ENCODE results near the gene JOSD1. TPM values are rescaled to one million over a fixed set of nuclear protein-coding genes. Genes with fewer than 3 reads are reported as not detected.
A peak's percentile ranks its signal among the peaks of the same experiment; 100 is the strongest.

JOSD1 gene
- total and polyA plus RNA-seq, 9 of the 15 experiments (the other 6 are each of a cell fraction or from before 2014, with no cell fraction given): 8.9 to 39.1 (median 30.4) TPM

DNA sequence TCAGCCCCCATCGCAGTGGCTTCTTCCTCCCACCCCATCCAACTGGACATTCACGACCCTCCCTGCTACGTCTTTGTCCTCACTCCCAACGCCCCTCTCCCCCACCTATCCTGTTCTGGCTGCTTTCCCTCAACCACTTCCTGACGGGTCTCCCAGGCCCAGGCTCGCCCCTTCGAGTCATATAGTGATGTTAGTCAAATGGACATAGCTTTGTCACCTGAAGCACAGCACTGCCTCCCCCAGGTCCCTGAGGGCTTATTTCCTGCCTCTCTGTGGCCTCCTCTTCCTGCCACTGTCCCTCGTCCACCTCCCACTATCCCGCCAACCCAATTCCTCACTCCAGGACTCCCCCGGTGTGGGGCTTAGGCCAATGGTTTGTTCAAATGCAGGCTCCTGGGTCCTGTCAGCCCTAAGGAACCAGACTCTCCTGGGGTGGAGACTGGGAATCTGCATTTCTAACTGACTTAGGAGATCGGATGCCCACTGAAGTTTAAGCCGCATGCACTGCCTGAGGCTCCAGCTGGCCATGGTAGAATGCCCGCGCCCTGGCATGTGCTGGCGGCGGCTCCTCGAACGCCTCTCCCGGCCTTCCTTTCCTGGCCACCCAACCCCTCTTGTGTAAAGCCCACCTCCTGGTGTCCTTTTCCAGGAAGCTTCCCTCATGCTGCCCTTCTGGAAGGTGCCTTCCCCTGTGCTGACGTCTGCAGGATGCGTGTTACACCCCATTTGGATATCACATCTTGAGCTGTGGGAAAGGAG lies 36.7 kb upstream of the JOSD1 start (continued):
- TF ChIP-seq, protein P1, sequence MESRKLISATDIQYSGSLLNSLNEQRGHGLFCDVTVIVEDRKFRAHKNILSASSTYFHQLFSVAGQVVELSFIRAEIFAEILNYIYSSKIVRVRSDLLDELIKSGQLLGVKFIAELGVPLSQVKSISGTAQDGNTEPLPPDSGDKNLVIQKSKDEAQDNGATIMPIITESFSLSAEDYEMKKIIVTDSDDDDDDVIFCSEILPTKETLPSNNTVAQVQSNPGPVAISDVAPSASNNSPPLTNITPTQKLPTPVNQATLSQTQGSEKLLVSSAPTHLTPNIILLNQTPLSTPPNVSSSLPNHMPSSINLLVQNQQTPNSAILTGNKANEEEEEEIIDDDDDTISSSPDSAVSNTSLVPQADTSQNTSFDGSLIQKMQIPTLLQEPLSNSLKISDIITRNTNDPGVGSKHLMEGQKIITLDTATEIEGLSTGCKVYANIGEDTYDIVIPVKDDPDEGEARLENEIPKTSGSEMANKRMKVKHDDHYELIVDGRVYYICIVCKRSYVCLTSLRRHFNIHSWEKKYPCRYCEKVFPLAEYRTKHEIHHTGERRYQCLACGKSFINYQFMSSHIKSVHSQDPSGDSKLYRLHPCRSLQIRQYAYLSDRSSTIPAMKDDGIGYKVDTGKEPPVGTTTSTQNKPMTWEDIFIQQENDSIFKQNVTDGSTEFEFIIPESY (CRISPR knock-in tag; IDR thresholded peaks at IDR 0.05): peak; percentile 37; the same call in 1 of the 2 replicates
- peak; percentile 51 for TF ChIP-seq POLR2G (IDR thresholded peaks at IDR 0.05; ENCODE audit: low read depth, low read length)

DNA sequence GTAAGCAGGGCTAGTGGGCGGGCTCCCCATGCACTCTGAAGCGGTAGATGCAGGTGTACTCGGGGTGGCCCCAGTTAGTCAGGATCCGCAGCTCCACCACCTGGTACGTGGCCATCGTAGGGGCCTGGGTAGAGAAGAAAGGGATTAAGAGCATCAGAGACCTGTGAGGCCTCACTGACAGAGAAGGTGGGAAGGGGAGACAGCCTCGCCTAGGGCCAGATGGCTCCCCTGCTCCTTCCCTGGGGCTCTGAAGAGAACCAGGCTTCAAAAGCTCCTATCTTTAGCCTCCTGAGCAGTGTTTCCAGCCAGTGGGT lies 35.5 kb upstream of the JOSD1 start:
- WGBS (ENCODE audit: insufficient coverage, low coverage, missing lambda C conversion rate): 100% methylated on average over 1 of the region's 7 CpGs
- FAIRE-seq (no peak), DNase-seq (ENCODE audit: extremely low read depth in 1 of 4, low spot score in 3 of 4) (no peak), ATAC-seq (no peak)
- Histone ChIP-seq H2AFZ (ENCODE audit: low read depth, low read length) (no peak overlapping the region), H3K9ac (ENCODE audit: insufficient read depth in 1 of 2, low read depth in 2 of 2, low read length in 2 of 2) (no peak overlapping the region), H4K20me1 (replicated peaks; ENCODE audit: control insufficient read depth, insufficient read depth, low read length) (no peaks in the 10 kb centered on the region; the same call in 1 of the 2 replicates), H3K9me3 (replicated peaks; ENCODE audit: control insufficient read depth, insufficient read depth, low read depth, low read length) (no peaks in the 10 kb centered on the region), H3K4me1 (replicated peaks in 1 of 2; ENCODE audit: control insufficient read depth in 2 of 2, insufficient read depth in 2 of 2, low read length in 2 of 2) (peaks cover 0 to 13% of the 10 kb centered on the region in 2 experiments; a peak in 2 of 5 replicates), H3K36me3 (ENCODE audit: control insufficient read depth, insufficient read depth, low read length) (peaks cover 94% of the 10 kb centered on the region; the same call in 2 of the 3 replicates), H3K79me2 (ENCODE audit: control insufficient read depth, insufficient read depth, low read length) (no peaks in the 10 kb centered on the region), H3K27ac (ENCODE audit: extremely low read depth, low read depth, low read length) (no peak overlapping the region), H3K4me3 (no peak overlapping the region), H3K4me2 (ENCODE audit: insufficient read depth, low read length) (no peak overlapping the region), H3K9me1 (ENCODE audit: control insufficient read depth, insufficient read depth, low read length) (no peaks in the 10 kb centered on the region), H3K27me3 (ENCODE audit: control insufficient read depth in 2 of 2, insufficient read depth in 2 of 2, low read length in 2 of 2) (no peaks in the 10 kb centered on the region)
- TF ChIP-seq FOXJ2 (tag; IDR thresholded peaks at IDR 0.05) (no peak), RBFOX2 (IDR thresholded peaks at IDR 0.05; ENCODE audit: low read depth, low read length) (peak; percentile 29; the same call in 1 of the 2 replicates), FOXK2 (conservative IDR thresholded peaks at IDR 0.05 in 1 of 2, IDR thresholded peaks at IDR 0.05 in 1 of 2; ENCODE audit: low read depth in 2 of 2) (no peak), TAF15 (IDR thresholded peaks at IDR 0.05; ENCODE audit: low read depth, low read length) (no peak), HOXB6 (CRISPR knock-in tag; IDR thresholded peaks at IDR 0.05; ENCODE audit: borderline replicate concordance) (no peak), BDP1 (IDR thresholded peaks at IDR 0.05; ENCODE audit: insufficient read depth, insufficient read length) (no peak), ZKSCAN1 (IDR thresholded peaks at IDR 0.05; ENCODE audit: low read depth, low read length) (no peak)
- TF ChIP-seq, protein P2, sequence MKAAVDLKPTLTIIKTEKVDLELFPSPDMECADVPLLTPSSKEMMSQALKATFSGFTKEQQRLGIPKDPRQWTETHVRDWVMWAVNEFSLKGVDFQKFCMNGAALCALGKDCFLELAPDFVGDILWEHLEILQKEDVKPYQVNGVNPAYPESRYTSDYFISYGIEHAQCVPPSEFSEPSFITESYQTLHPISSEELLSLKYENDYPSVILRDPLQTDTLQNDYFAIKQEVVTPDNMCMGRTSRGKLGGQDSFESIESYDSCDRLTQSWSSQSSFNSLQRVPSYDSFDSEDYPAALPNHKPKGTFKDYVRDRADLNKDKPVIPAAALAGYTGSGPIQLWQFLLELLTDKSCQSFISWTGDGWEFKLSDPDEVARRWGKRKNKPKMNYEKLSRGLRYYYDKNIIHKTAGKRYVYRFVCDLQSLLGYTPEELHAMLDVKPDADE (conservative IDR thresholded peaks at IDR 0.05; ENCODE audit: control insufficient read depth, low read depth, low read length): no peak
- ChIA-PET CTCF (ENCODE audit: low intra/inter-chr PET ratio) (no interaction called here), POLR2A (interaction anchor here (0.8 to 1.9 kb wide), 4 partner anchors 11 to 31 kb away, joined by 3 to 6 read pairs (median 5); no protein-coding TSS in a partner anchor)
- intact Hi-C loops (cut with micrococcal nuclease): no loop called here
- no TSS peak for BruUV-seq (replicated peaks)
- in situ Hi-C loops (cut with MboI): no loop called here

Measured in K562 (cell line).